T-helper 22 cell (primary cell): ENCODE results near the gene PCDHB7.
"Not testable (repeated sequence)": the region's sequence is repeated elsewhere in the genome, so short reads cannot be mapped to it uniquely, and the experiment has no call there.

Experiments
- DNase-seq: peaks from one replicate; pipeline ENCODE4 v3.0.0-alpha.2; 2020; ENCODE audit warnings: low read depth

PCDHB7 gene

DNA sequence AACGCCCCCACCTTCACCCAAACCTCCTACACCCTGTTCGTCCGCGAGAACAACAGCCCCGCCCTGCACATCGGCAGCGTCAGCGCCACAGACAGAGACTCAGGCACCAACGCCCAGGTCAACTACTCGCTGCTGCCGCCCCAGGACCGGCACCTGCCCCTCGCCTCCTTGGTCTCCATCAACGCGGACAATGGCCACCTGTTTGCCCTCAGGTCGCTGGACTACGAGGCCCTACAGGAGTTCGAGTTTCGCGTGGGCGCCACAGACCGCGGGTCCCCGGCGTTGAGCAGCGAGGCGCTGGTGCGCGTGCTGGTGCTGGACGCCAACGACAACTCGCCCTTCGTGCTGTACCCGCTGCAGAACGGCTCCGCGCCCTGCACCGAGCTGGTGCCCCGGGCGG is 52.4 kb downstream of the PCDHB7 start:
- not testable (repeated sequence) for DNase-seq

DNA sequence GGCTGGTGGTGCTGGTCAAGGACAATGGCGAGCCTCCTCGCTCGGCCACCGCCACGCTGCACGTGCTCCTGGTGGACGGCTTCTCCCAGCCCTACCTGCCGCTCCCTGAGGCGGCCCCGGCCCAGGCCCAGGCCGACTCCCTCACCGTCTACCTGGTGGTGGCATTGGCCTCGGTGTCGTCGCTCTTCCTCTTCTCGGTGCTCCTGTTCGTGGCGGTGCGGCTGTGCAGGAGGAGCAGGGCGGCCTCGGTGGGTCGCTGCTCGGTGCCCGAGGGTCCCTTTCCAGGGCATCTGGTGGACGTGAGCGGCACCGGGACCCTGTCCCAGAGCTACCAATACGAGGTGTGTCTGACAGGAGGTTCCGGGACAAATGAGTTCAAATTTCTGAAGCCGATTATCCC is 53.0 kb downstream of the PCDHB7 start:
- DNase-seq = not testable (repeated sequence)
